ENCODE data around the gene ARFIP1. TPM values are rescaled to one million over a fixed set of nuclear protein-coding genes. Genes with fewer than 3 reads are reported as not detected.
"Not testable (repeated sequence)": the region's sequence is repeated elsewhere in the genome, so short reads cannot be mapped to it uniquely, and the experiment has no call there.

Gene ARFIP1
- total RNA-seq, 1 donor from 2014 or later, result 68.0 TPM

- Histone ChIP-seq H4K20me1 (ENCODE audit: low read depth) (no peaks in the 10 kb centered on the region), H3K4me3 (no peak overlapping the region), H3F3A (ENCODE audit: low read depth) (no peaks in the 10 kb centered on the region), H3K4me1 (no peaks in the 10 kb centered on the region), H3K9ac (no peak overlapping the region), H3K27me3 (no peaks in the 10 kb centered on the region), H3K9me3 (ENCODE audit: low read depth) (no peaks in the 10 kb centered on the region), H3K79me2 (ENCODE audit: low read depth) (peaks cover 18% of the 10 kb centered on the region), H2AFZ (replicated peaks) (no peak overlapping the region), H3K27ac (no peak overlapping the region), H3K36me3 (peaks cover 3% of the 10 kb centered on the region), H3K4me2 (no peak overlapping the region)
- peaks cover 2% of the 10 kb centered on the region for H3K27me3 Mint-ChIP-seq (ENCODE audit: insufficient read depth, low read depth)
- H3K36me3 Mint-ChIP-seq, result peaks cover 12% of the 10 kb centered on the region
- H3K27ac Mint-ChIP-seq, result no peak overlapping the region
- no peaks in the 10 kb centered on the region for H3K4me1 Mint-ChIP-seq
- TF ChIP-seq EZH2 (IDR thresholded peaks at IDR 0.05) (no peak), CTCF (IDR thresholded peaks at IDR 0.05) (no peak), EZH2phosphoT487 (IDR thresholded peaks at IDR 0.05) (no peak)
- no peak overlapping the region for H3K4me3 Mint-ChIP-seq
- peaks cover 12% of the 10 kb centered on the region for H3K9me3 Mint-ChIP-seq
- DNase-seq (ENCODE audit: low spot score), result no peak
Measured at GRCh38 chr4:152858934-152859333, 79.2 kb downstream of the ARFIP1 start.

GRCh38 chr4:152860046-152860445 lies 80.3 kb downstream of the ARFIP1 start:
- TF ChIP-seq EZH2 (IDR thresholded peaks at IDR 0.05), result no peak
- Histone ChIP-seq H4K20me1 (ENCODE audit: low read depth) (no peaks in the 10 kb centered on the region), H3K79me2 (ENCODE audit: low read depth) (peaks cover 6% of the 10 kb centered on the region), H3K4me3 (no peak overlapping the region), H3K36me3 (no peaks in the 10 kb centered on the region), H3K9ac (no peak overlapping the region), H3F3A (ENCODE audit: low read depth) (no peaks in the 10 kb centered on the region), H2AFZ (replicated peaks) (no peak overlapping the region), H3K9me3 (ENCODE audit: low read depth) (no peaks in the 10 kb centered on the region), H3K4me2 (no peak overlapping the region), H3K27ac (no peak overlapping the region), H3K27me3 (no peaks in the 10 kb centered on the region), H3K4me1 (no peaks in the 10 kb centered on the region)
- Mint-ChIP-seq H3K4me1 (no peaks in the 10 kb centered on the region), H3K9me3 (peaks cover 2% of the 10 kb centered on the region), H3K4me3 (no peak overlapping the region), H3K27ac (no peak overlapping the region), H3K36me3 (peaks cover 2% of the 10 kb centered on the region), H3K27me3 (ENCODE audit: insufficient read depth, low read depth) (no peaks in the 10 kb centered on the region)
- DNase-seq (ENCODE audit: low spot score), result no peak

DNA sequence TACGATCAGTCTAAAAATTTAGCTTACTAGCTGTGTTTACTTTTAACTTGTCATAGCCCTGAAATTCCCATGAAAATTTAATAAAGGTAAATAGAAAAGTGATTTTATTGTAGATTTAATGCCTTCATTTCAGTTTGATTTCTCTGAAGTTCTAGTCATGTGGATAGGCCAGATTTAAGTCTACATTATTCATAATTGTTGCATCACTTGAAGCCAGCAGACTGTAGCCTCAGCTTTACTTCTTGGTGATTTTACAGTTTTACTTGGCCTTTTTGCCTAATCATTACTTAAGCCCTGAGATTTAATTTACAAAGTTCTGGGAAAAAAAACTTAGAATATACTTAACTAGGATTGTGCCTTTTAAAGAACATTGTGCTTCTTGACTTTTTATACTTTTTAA lies 82.9 kb downstream of the ARFIP1 start:
- TF ChIP-seq EZH2 (IDR thresholded peaks at IDR 0.05) (no peak), EZH2phosphoT487 (IDR thresholded peaks at IDR 0.05) (no peak), CTCF (IDR thresholded peaks at IDR 0.05) (no peak)
- H3K36me3 Mint-ChIP-seq, result peaks cover 10% of the 10 kb centered on the region
- no peak overlapping the region for H3K4me3 Mint-ChIP-seq
- DNase-seq (ENCODE audit: low spot score), result no peak
- Histone ChIP-seq H3K36me3 (no peaks in the 10 kb centered on the region), H3K27ac (no peak overlapping the region), H3K79me2 (ENCODE audit: low read depth) (peaks cover 5% of the 10 kb centered on the region), H3K4me1 (no peaks in the 10 kb centered on the region), H3K9me3 (ENCODE audit: low read depth) (no peaks in the 10 kb centered on the region), H3K27me3 (no peaks in the 10 kb centered on the region), H3K9ac (no peak overlapping the region), H4K20me1 (ENCODE audit: low read depth) (no peaks in the 10 kb centered on the region), H2AFZ (replicated peaks) (no peak overlapping the region), H3K4me3 (no peak overlapping the region), H3K4me2 (no peak overlapping the region), H3F3A (ENCODE audit: low read depth) (no peaks in the 10 kb centered on the region)
- peaks cover 4% of the 10 kb centered on the region for H3K9me3 Mint-ChIP-seq
- no peak overlapping the region for H3K27ac Mint-ChIP-seq
- H3K27me3 Mint-ChIP-seq (ENCODE audit: insufficient read depth, low read depth), result no peaks in the 10 kb centered on the region
- H3K4me1 Mint-ChIP-seq, result no peaks in the 10 kb centered on the region

DNA sequence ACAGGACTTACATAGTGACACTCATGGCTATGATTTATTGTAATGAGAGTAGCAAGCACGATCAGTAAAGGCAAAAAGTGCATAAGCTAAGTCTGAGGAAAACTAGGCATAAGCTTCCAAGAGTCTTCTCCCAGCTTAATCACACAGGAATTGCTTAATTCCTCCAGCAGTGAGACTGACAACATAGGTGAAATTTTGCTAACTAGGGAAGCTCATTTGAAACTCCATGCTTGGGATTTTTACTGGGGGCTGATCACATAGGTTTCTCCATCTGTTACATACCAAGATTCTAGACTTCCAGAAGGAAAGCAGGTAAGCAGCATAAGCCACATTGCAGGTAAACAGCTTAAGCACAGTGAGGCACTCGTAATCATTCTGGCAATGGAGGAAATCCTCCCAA lies 84.6 kb downstream of the ARFIP1 start:
- H3K9me3 ChIP-seq (ENCODE audit: low read depth), result no peaks in the 10 kb centered on the region
- H4K20me1 ChIP-seq (ENCODE audit: low read depth), result no peaks in the 10 kb centered on the region
- H3K27me3 ChIP-seq, result no peaks in the 10 kb centered on the region
- Mint-ChIP-seq H3K4me1 (no peaks in the 10 kb centered on the region), H3K9me3 (peaks cover 6% of the 10 kb centered on the region), H3K27me3 (ENCODE audit: insufficient read depth, low read depth) (no peaks in the 10 kb centered on the region), H3K4me3 (no peak overlapping the region), H3K27ac (no peak overlapping the region), H3K36me3 (peaks cover 12% of the 10 kb centered on the region)
- H3K4me1 ChIP-seq, result no peaks in the 10 kb centered on the region
- no peak overlapping the region for H3K4me2 ChIP-seq
- no peaks in the 10 kb centered on the region for H3K36me3 ChIP-seq
- H3K79me2 ChIP-seq (ENCODE audit: low read depth), result no peaks in the 10 kb centered on the region
- no peak for DNase-seq (ENCODE audit: low spot score)
- TF ChIP-seq EZH2phosphoT487 (IDR thresholded peaks at IDR 0.05) (no peak), CTCF (IDR thresholded peaks at IDR 0.05) (no peak), EZH2 (IDR thresholded peaks at IDR 0.05) (no peak)
- no peaks in the 10 kb centered on the region for H3F3A ChIP-seq (ENCODE audit: low read depth)
- no peak overlapping the region for H3K27ac ChIP-seq
- no peak overlapping the region for H2AFZ ChIP-seq (replicated peaks)
- H3K9ac ChIP-seq, result no peak overlapping the region
- H3K4me3 ChIP-seq, result no peak overlapping the region

- not testable (repeated sequence) for H3K4me2 ChIP-seq; H3K4me3 Mint-ChIP-seq; H3K79me2 ChIP-seq (ENCODE audit: low read depth); H3K4me1 ChIP-seq; H3K4me1 Mint-ChIP-seq; H3K27ac Mint-ChIP-seq; H3K27me3 ChIP-seq; H3K36me3 ChIP-seq; H3K9me3 Mint-ChIP-seq; H3K9me3 ChIP-seq (ENCODE audit: low read depth); H4K20me1 ChIP-seq (ENCODE audit: low read depth); H3K4me3 ChIP-seq; H3K27ac ChIP-seq; H3F3A ChIP-seq (ENCODE audit: low read depth); DNase-seq (ENCODE audit: low spot score); H2AFZ ChIP-seq (replicated peaks); H3K27me3 Mint-ChIP-seq (ENCODE audit: insufficient read depth, low read depth); H3K9ac ChIP-seq
- peaks cover 12% of the 10 kb centered on the region for H3K36me3 Mint-ChIP-seq
Measured at GRCh38 chr4:152866432-152866993, 86.8 kb downstream of the ARFIP1 start.

Measured in neural progenitor cell (in vitro differentiated cells).